ENCODE results near the gene SLC15A5.

The SLC15A5 gene, protein sequence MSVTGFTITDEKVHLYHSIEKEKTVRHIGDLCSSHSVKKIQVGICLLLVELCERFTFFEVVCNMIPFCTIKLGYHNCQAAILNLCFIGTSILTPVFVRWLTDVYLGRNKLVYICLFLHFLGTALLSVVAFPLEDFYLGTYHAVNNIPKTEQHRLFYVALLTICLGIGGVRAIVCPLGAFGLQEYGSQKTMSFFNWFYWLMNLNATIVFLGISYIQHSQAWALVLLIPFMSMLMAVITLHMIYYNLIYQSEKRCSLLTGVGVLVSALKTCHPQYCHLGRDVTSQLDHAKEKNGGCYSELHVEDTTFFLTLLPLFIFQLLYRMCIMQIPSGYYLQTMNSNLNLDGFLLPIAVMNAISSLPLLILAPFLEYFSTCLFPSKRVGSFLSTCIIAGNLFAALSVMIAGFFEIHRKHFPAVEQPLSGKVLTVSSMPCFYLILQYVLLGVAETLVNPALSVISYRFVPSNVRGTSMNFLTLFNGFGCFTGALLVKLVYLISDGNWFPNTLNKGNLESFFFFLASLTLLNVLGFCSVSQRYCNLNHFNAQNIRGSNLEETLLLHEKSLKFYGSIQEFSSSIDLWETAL

DNA sequence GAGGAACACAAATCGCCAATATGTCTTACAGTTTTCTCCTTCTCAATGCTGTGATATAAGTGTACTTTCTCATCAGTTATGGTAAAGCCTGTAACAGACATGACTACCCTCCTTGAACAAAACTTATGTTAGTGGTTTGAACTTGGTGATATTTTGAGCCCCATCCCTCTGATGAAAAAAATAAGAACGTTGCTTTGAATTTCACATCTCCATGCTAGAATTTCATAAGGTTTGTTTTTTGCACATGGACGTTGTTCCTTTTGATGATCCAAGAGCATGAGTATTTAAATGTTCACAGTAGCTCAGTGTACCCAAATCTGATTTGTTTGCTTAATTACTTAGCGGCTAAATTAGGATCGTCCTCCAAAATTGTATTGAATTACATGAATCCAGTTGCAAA lies at the start of gene SLC15A5:
TSS of gene SLC15A5 (minus strand) at position 101 of the 400 bp plus-strand sequence. CDS start at position 101, 0 bp downstream.
- no peak for DNase-seq
- H3K4me1 ChIP-seq, result no peaks in the 10 kb centered on the region
- no peak within 1 kb of the TSS for H3K4me3 ChIP-seq
- H3K27ac ChIP-seq, result no peak within 1 kb of the TSS
- H3K36me3 ChIP-seq, result no peaks in the 10 kb centered on the region
- intact Hi-C loops (cut with DNase I; ENCODE audit: low total_unique reads), result no loop called here
- TF ChIP-seq, protein P1, sequence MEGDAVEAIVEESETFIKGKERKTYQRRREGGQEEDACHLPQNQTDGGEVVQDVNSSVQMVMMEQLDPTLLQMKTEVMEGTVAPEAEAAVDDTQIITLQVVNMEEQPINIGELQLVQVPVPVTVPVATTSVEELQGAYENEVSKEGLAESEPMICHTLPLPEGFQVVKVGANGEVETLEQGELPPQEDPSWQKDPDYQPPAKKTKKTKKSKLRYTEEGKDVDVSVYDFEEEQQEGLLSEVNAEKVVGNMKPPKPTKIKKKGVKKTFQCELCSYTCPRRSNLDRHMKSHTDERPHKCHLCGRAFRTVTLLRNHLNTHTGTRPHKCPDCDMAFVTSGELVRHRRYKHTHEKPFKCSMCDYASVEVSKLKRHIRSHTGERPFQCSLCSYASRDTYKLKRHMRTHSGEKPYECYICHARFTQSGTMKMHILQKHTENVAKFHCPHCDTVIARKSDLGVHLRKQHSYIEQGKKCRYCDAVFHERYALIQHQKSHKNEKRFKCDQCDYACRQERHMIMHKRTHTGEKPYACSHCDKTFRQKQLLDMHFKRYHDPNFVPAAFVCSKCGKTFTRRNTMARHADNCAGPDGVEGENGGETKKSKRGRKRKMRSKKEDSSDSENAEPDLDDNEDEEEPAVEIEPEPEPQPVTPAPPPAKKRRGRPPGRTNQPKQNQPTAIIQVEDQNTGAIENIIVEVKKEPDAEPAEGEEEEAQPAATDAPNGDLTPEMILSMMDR (IDR thresholded peaks at IDR 0.05), result no peak
- H3K27me3 ChIP-seq, result no peaks in the 10 kb centered on the region
- no peaks in the 10 kb centered on the region for H3K9me3 ChIP-seq

DNA sequence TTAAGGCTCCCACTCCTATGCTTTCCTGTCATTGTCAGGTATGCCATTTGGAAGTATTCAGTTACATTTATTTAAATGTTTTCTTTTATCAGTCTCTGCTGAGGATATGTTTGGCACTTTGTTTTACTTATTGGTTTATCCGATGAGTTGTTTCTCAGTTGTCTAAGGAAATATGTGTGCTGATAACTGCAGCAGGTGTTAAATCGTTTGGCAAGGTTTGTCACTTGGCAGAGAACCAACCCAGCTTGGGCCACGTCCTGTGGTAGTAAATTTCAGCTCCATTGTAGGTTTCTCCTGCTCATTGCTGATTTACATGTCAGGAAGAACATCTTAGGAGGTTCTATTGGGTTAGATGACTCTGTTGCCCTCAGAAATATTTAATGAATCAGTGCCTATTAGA lies 47.9 kb upstream of the SLC15A5 start:
- no peak for DNase-seq
- intact Hi-C loops (cut with DNase I; ENCODE audit: low total_unique reads), result no loop called here
- Histone ChIP-seq H3K4me1 (no peaks in the 10 kb centered on the region), H3K36me3 (no peaks in the 10 kb centered on the region), H3K9me3 (peaks cover 0 to 11% (median 6%) of the 10 kb centered on the region in 3 donors), H3K27ac (no peak overlapping the region), H3K27me3 (no peaks in the 10 kb centered on the region), H3K4me3 (no peak overlapping the region)
- TF ChIP-seq, protein P1 (IDR thresholded peaks at IDR 0.05), result no peak

DNA sequence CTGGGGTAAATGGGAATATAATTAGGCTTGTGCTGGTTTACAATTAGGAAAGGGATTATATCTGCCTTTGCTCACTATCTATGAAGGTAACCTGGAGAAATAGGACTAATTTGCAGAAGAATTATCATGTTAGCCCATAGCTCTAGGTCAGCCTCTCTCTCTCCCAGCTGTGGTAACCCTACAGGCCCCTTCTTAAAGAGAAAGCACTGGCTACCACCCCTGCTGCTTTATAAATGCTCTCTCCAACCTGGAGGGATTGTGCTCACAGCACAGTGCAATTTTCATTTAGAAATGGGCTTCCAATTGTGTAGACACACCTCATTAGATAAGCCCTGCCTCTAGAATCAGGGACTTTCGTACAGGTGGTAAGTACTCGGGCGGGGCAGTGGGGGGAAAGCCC lies 47.3 kb upstream of the SLC15A5 start:
- Histone ChIP-seq H3K4me1 (no peaks in the 10 kb centered on the region), H3K4me3 (no peak overlapping the region), H3K27me3 (no peaks in the 10 kb centered on the region), H3K27ac (no peak overlapping the region), H3K9me3 (peaks cover 0 to 11% (median 6%) of the 10 kb centered on the region in 3 donors), H3K36me3 (no peaks in the 10 kb centered on the region)
- TF ChIP-seq, protein P1 (IDR thresholded peaks at IDR 0.05), result no peak
- no peak for DNase-seq
- intact Hi-C loops (cut with DNase I; ENCODE audit: low total_unique reads), result no loop called here

DNA sequence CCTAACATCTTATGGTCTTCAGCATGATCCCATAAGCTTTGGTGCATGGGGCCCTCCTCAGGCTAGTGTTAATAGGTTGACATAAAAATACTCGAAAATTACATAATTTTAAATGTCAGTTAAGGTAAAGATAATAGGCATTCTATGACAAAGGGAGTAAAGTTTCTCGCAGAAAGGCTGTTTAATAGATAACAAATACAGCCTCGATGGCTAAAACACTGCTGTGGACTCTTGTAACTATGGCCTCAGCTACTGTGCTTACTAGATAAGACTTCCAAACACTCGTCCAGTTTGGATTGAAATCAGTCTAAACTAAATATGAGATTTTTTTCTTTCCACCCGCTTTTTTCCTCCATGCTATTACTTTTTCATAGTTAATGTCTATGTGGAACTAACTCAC lies 46.8 kb upstream of the SLC15A5 start:
- no peaks in the 10 kb centered on the region for H3K4me1 ChIP-seq
- no peaks in the 10 kb centered on the region for H3K27me3 ChIP-seq
- no peak overlapping the region for H3K27ac ChIP-seq
- H3K36me3 ChIP-seq, result no peaks in the 10 kb centered on the region
- intact Hi-C loops (cut with DNase I; ENCODE audit: low total_unique reads), result no loop called here
- DNase-seq, result no peak
- H3K4me3 ChIP-seq, result no peak overlapping the region
- TF ChIP-seq, protein P1 (IDR thresholded peaks at IDR 0.05), result no peak
- peaks cover 0 to 11% (median 6%) of the 10 kb centered on the region in 3 donors for H3K9me3 ChIP-seq

DNA sequence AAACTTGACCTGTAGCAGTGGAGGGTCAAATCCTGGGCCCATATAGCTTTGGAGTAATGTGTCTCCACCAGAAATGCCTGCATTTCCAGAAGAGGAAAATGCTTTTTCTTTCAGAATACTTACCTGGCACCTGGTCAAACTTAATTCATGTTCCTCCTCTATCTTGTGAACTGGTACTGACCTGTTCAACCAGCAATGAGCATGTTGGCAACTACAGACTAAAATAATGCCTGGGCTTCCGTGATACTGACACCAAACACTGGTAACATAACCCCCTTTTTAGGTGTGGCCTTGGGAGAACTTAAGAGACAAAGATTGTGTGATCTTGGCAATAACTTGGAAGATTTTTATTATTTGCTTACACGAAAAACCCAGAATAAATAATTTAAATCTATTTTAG lies 46.2 kb upstream of the SLC15A5 start:
- no peak overlapping the region for H3K27ac ChIP-seq
- no peaks in the 10 kb centered on the region for H3K36me3 ChIP-seq
- no peaks in the 10 kb centered on the region for H3K27me3 ChIP-seq
- H3K9me3 ChIP-seq, result peaks cover 0 to 11% (median 6%) of the 10 kb centered on the region in 3 donors
- H3K4me3 ChIP-seq, result no peak overlapping the region
- H3K4me1 ChIP-seq, result no peaks in the 10 kb centered on the region
- TF ChIP-seq, protein P1 (IDR thresholded peaks at IDR 0.05), result no peak
- no peak for DNase-seq
- intact Hi-C loops (cut with DNase I; ENCODE audit: low total_unique reads), result no loop called here
